Liver (tissue), 9 donors: ENCODE results near the gene ITGA2. TPM values are rescaled to one million over a fixed set of nuclear protein-coding genes. Genes with fewer than 3 reads are reported as not detected.

Experiments used
- DNase-seq: peaks from one replicate; pipeline ENCODE4 v3.0.0-alpha.2; 2017; ENCODE audit warnings: low spot score
- H3K27ac ChIP-seq, 2 donors: one replicate each; pipeline ENCODE4 v1.7.0; 2013; ENCODE audit warnings: inconsistent platforms in 2 of 2, low read length in 2 of 2, control low read depth in 1 of 2, low read depth in 1 of 2, mild to moderate bottlenecking in 1 of 2
- H3K27me3 ChIP-seq, 4 donors: one replicate each; pipeline versions ENCODE4 v1.6.1 to v1.7.0; 2013; ENCODE audit warnings: low read length in 3 of 4, inconsistent platforms in 1 of 4, mild to moderate bottlenecking in 1 of 4, moderate library complexity in 1 of 4; ENCODE audit not compliant: control insufficient read depth in 4 of 4, insufficient read depth in 4 of 4
- H3K36me3 ChIP-seq, 4 donors: one replicate each; pipeline versions ENCODE4 v1.6.1 to v1.7.0; 2013; ENCODE audit warnings: low read length in 3 of 4, mild to moderate bottlenecking in 3 of 4, low read depth in 1 of 4, moderate library complexity in 1 of 4; ENCODE audit not compliant: control insufficient read depth in 4 of 4, insufficient read depth in 3 of 4
- H3K4me1 ChIP-seq, 4 donors: one replicate each; pipeline versions ENCODE4 v1.6.1 to v1.7.0; 2013; ENCODE audit warnings: low read length in 3 of 4, mild to moderate bottlenecking in 3 of 4, moderate library complexity in 1 of 4; ENCODE audit not compliant: control insufficient read depth in 4 of 4, insufficient read depth in 4 of 4
- H3K4me3 ChIP-seq, 3 donors: one replicate each; pipeline versions ENCODE4 v1.6.1 to v1.7.0; 2013; ENCODE audit warnings: low read length in 3 of 3, control low read depth in 1 of 3, low read depth in 1 of 3, mild to moderate bottlenecking in 1 of 3
- H3K9ac ChIP-seq, 2 donors: one replicate each; pipeline ENCODE4 v1.7.0; 2013; ENCODE audit warnings: low read length in 2 of 2, mild to moderate bottlenecking in 2 of 2, moderate library complexity in 2 of 2, control low read depth in 1 of 2, low read depth in 1 of 2
- H3K9me3 ChIP-seq, 4 donors: one replicate each; pipeline versions ENCODE4 v1.6.1 to v1.7.0; 2013; ENCODE audit warnings: low read length in 3 of 4; ENCODE audit not compliant: control insufficient read depth in 4 of 4
- ATF3 ChIP-seq: IDR thresholded peaks from 2 replicates; pipeline ENCODE4 v1.6.1; 2016; ENCODE audit warnings: antibody characterized with exemption
- CTCF ChIP-seq: fragments of 150-350 bp; IDR thresholded peaks from 2 replicates; pipeline ENCODE4 v1.5.1; 2017; ENCODE audit warnings: improper control_type of control experiment, low read depth, low read length; ENCODE audit not compliant: missing input control
- EGR1 ChIP-seq, 2 donors: IDR thresholded peaks; 2 replicates each; pipeline ENCODE4 v1.6.1; 2016 to 2018; ENCODE audit warnings: antibody characterized with exemption in 2 of 2, low read depth in 2 of 2
- FOXA1 ChIP-seq: IDR thresholded peaks from 2 replicates; pipeline ENCODE4 v1.6.1; 2016; ENCODE audit warnings: antibody characterized with exemption
- FOXA2 ChIP-seq: IDR thresholded peaks from 2 replicates; pipeline ENCODE4 v1.6.1; 2016; ENCODE audit warnings: antibody characterized with exemption
- GABPA ChIP-seq, 2 donors: IDR thresholded peaks in 1 of 2; conservative IDR thresholded peaks in 1 of 2; 2 replicates each; pipeline ENCODE4 v1.6.1; 2016; ENCODE audit warnings: antibody characterized with exemption in 2 of 2, mild to moderate bottlenecking in 1 of 2, moderate library complexity in 1 of 2
- HNF4A ChIP-seq, 2 donors: conservative IDR thresholded peaks; 2 replicates each; pipeline ENCODE4 v1.6.1; 2016; ENCODE audit warnings: antibody characterized with exemption in 2 of 2, mild to moderate bottlenecking in 2 of 2
- HNF4G ChIP-seq: IDR thresholded peaks from 2 replicates; pipeline ENCODE4 v1.6.1; 2016; ENCODE audit warnings: antibody characterized with exemption
- JUND ChIP-seq, 2 donors: IDR thresholded peaks; 2 replicates each; pipeline ENCODE4 v1.6.1; 2016; ENCODE audit warnings: antibody characterized with exemption in 2 of 2
- MAX ChIP-seq: IDR thresholded peaks from 2 replicates; pipeline ENCODE4 v1.6.1; 2016; ENCODE audit warnings: antibody characterized with exemption
- NR2F2 ChIP-seq: IDR thresholded peaks from 2 replicates; pipeline ENCODE4 v1.6.1; 2016; ENCODE audit warnings: antibody characterized with exemption
- RAD21 ChIP-seq, 2 donors: IDR thresholded peaks; 2 replicates each; pipeline ENCODE4 v1.6.1; 2016; ENCODE audit warnings: antibody characterized with exemption in 2 of 2, mild to moderate bottlenecking in 2 of 2
- REST ChIP-seq: IDR thresholded peaks from 2 replicates; pipeline ENCODE4 v1.6.1; 2016; ENCODE audit warnings: antibody characterized with exemption, mild to moderate bottlenecking
- RXRA ChIP-seq, 2 donors: IDR thresholded peaks; 2 replicates each; pipeline ENCODE4 v1.6.1; 2017 to 2018; ENCODE audit warnings: antibody characterized with exemption in 2 of 2, mild to moderate bottlenecking in 1 of 2
- SP1 ChIP-seq: IDR thresholded peaks from 2 replicates; pipeline ENCODE4 v1.6.1; 2018; ENCODE audit warnings: antibody characterized with exemption, mild to moderate bottlenecking
- TAF1 ChIP-seq: conservative IDR thresholded peaks from 2 replicates; pipeline ENCODE4 v1.6.1; 2016; ENCODE audit warnings: antibody characterized with exemption, mild to moderate bottlenecking
- YY1 ChIP-seq: IDR thresholded peaks from 2 replicates; pipeline ENCODE4 v1.6.1; 2016; ENCODE audit warnings: antibody characterized with exemption, mild to moderate bottlenecking
- ZBTB33 ChIP-seq: IDR thresholded peaks from 2 replicates; pipeline ENCODE4 v1.6.1; 2016; ENCODE audit warnings: antibody characterized with exemption
- WGBS: extraction: QIAGEN DNeasy Blood & Tissue Kit; methylation state at CpG from one replicate; pipeline ENCODE4 v1.1.7; 2013; 5-methylcytosine and 5-hydroxymethylcytosine counted together
- polyA plus RNA-seq, 2 donors: library from polyadenylated mRNA; stranded (reverse) in 1 of 2; unstranded in 1 of 2; fragments of 200-250 nt in 1 of 2; fragments of >200 nt in 1 of 2; fragmentation: Nextera tagmentation in 1 of 2; extraction: Ambion mirVana in 1 of 2; gene quantifications; one replicate each; pipeline versions ENCODE4 v1.2.1 to v1.2.3, GENCODE V29; 2013 to 2015
- total RNA-seq, 2 donors: library from RNA; depleted of rRNA; stranded (reverse); fragments of >200 nt; gene quantifications; one replicate each; pipeline ENCODE4 v1.2.3, GENCODE V29; 2014
- donor health status: healthy.
- donor health status: healthy.
- donor health status: healthy.
- donor health status: healthy.
- donor health status: healthy.

The ITGA2 gene
- total and polyA plus RNA-seq, 4 donors = 0.12 to 0.61 (median 0.33) TPM

GRCh38 chr5:53024535-53024934 lies 35.4 kb downstream of the ITGA2 start:
- Histone ChIP-seq H3K9ac (no peak overlapping the region), H3K36me3 (no peaks in the 10 kb centered on the region), H3K4me3 (no peak overlapping the region), H3K4me1 (no peaks in the 10 kb centered on the region), H3K27me3 (no peaks in the 10 kb centered on the region), H3K27ac (no peak overlapping the region), H3K9me3 (no peaks in the 10 kb centered on the region)
- no peak for TF ChIP-seq JUND (IDR thresholded peaks at IDR 0.05)
- no peak for TF ChIP-seq HNF4G
- no peak for TF ChIP-seq HNF4A (conservative IDR thresholded peaks at IDR 0.05)
- TF ChIP-seq GABPA (IDR thresholded peaks at IDR 0.05 in 1 of 2, conservative IDR thresholded peaks at IDR 0.05 in 1 of 2) = no peak
- no peak for TF ChIP-seq NR2F2
- TF ChIP-seq RAD21 (IDR thresholded peaks at IDR 0.05) = no peak
- TF ChIP-seq FOXA1 = no peak
- TF ChIP-seq ZBTB33 = no peak
- no peak for TF ChIP-seq EGR1 (IDR thresholded peaks at IDR 0.05; ENCODE audit: low read depth in 2 of 2)
- no peak for TF ChIP-seq CTCF
- TF ChIP-seq ATF3 = no peak
- no peak for TF ChIP-seq MAX
- TF ChIP-seq FOXA2 = no peak
- no peak for TF ChIP-seq REST
- TF ChIP-seq SP1 = no peak
- TF ChIP-seq RXRA (IDR thresholded peaks at IDR 0.05) = no peak
- no peak for TF ChIP-seq YY1
- no peak for TF ChIP-seq TAF1
- 89% methylated on average over 4 of the region's 4 CpGs for WGBS
- DNase-seq = no peak

- Histone ChIP-seq H3K9me3 (no peaks in the 10 kb centered on the region), H3K27ac (no peak overlapping the region), H3K9ac (no peak overlapping the region), H3K4me1 (no peaks in the 10 kb centered on the region), H3K36me3 (no peaks in the 10 kb centered on the region), H3K27me3 (no peaks in the 10 kb centered on the region), H3K4me3 (no peak overlapping the region)
- no peak for DNase-seq
- WGBS = 89% methylated on average over 5 of the region's 5 CpGs
- TF ChIP-seq SP1 (no peak), GABPA (IDR thresholded peaks at IDR 0.05 in 1 of 2, conservative IDR thresholded peaks at IDR 0.05 in 1 of 2) (no peak), FOXA1 (no peak), ATF3 (no peak), CTCF (no peak), MAX (no peak), REST (no peak), JUND (IDR thresholded peaks at IDR 0.05) (no peak), HNF4A (conservative IDR thresholded peaks at IDR 0.05) (no peak), RAD21 (IDR thresholded peaks at IDR 0.05) (no peak)
These were observed 36.3 kb downstream of the ITGA2 start for GRCh38 chr5:53025487-53025886.
